Adrenal gland (tissue), 12 donors: ENCODE measurements around the gene TTC27. TPM values are rescaled to one million over a fixed set of nuclear protein-coding genes. Genes with fewer than 3 reads are reported as not detected.

Source experiments
- DNase-seq, 7 donors: peaks; one replicate each; pipeline ENCODE4 v3.0.0-alpha.2; 2019 to 2020
- H3K27ac ChIP-seq, 5 donors: fragments of 200-600 bp; sonication (generic) in 4 of 5; 1 replicate in 3 of 5; 2 replicates in 2 of 5; pipeline versions ENCODE4 v1.5.1 to v1.8.0; 2016 to 2020; ENCODE audit warnings: mild to moderate bottlenecking in 1 of 5
- H3K27me3 ChIP-seq: fragments of 200-600 bp; 2 replicates; pipeline ENCODE4 v1.8.0; 2021
- H3K36me3 ChIP-seq, 2 donors: fragments of 200-600 bp; replicated peaks in 1 of 2; 1 replicate in 1 of 2; 2 replicates in 1 of 2; pipeline versions ENCODE4 v1.5.1 to v1.8.0; 2018 to 2022
- H3K4me1 ChIP-seq, 2 donors: fragments of 200-600 bp; replicated peaks in 1 of 2; 1 replicate in 1 of 2; 2 replicates in 1 of 2; pipeline versions ENCODE4 v1.5.1 to v1.8.0; 2018 to 2021
- H3K4me3 ChIP-seq, 4 donors: fragments of 200-600 bp; sonication (generic) in 3 of 4; one replicate each; pipeline ENCODE4 v1.5.1; 2016 to 2018
- H3K9me3 ChIP-seq, 3 donors: fragments of 200-600 bp; sonication (generic) in 1 of 3; replicated peaks in 1 of 3; 1 replicate in 2 of 3; 2 replicates in 1 of 3; pipeline versions ENCODE4 v1.5.1 to v1.8.0; 2016 to 2021
- CTCF ChIP-seq, 6 experiments: fragments of 450-650 bp in 4 of 6; fragments of 200-600 bp in 2 of 6; sonication (generic) in 1 of 6; IDR thresholded peaks; 1 replicate in 5 of 6; 2 replicates in 1 of 6; pipeline versions ENCODE4 v1.5.1 to v1.8.0; 2016 to 2021; ENCODE audit warnings: antibody characterized with exemption in 6 of 6, mild to moderate bottlenecking in 2 of 6, moderate library complexity in 1 of 6
- POLR2A ChIP-seq, 2 donors: fragments of 450-650 bp; IDR thresholded peaks; one replicate each; pipeline ENCODE4 v1.6.1; 2017; ENCODE audit warnings: antibody characterized with exemption in 2 of 2, mild to moderate bottlenecking in 2 of 2, moderate library complexity in 1 of 2
- WGBS, 4 donors: extraction: QIAGEN DNeasy Blood & Tissue Kit in 2 of 4; methylation state at CpG; one replicate each; pipeline versions ENCODE4 v1.1.5 to v1.1.7; 2013 to 2017; 5-methylcytosine and 5-hydroxymethylcytosine counted together
- intact Hi-C, 2 donors: fragments of 100-400 bp; cut with DNase I; formaldehyde crosslinking; loops; one replicate each; pipeline versions ENCODE4 v1.14.1 to v1.15.0; 2022 to 2023
- polyA plus RNA-seq, 3 donors: library from polyadenylated mRNA; stranded (reverse); fragments of 200-250 nt in 2 of 3; fragments of 350-450 nt in 1 of 3; fragmentation: Illumina TruSeq in 1 of 3; extraction: RNeasy Lipid Tissue Mini Kit (QIAGEN cat#74804) in 1 of 3; gene quantifications; one replicate each; pipeline ENCODE4 v1.2.3, GENCODE V29; 2013 to 2014
- total RNA-seq, 9 donors: library from RNA; depleted of rRNA in 4 of 9; stranded (reverse); fragments of >200 nt in 4 of 9; fragments of 120-200 nt in 1 of 9; fragmentation: NEBNext Ultra II Directional in 1 of 9; extraction: Animal tissue kit (Norgen Biotek cat#: 25700) in 1 of 9; gene quantifications; one replicate each; pipeline versions ENCODE4 v1.1.0 to v1.2.4, GENCODE V29; 2013 to 2023
- donor health status: healthy with polysubstance abuse.
- donor health status: Bipolar disorder and iron deficiency.
- donor health status: DM: yes; HTN: yes; CAD: no.
- donor health status: DM: no; HTN: no; CAD: no.
- donor health status: DM: no; HTN: no; CAD: no.
- donor health status: DM: yes; HTN: yes; CAD: no.

Gene TTC27
- total and polyA plus RNA-seq, 12 donors, result 5.7 to 31.1 (median 19.8) TPM

DNA sequence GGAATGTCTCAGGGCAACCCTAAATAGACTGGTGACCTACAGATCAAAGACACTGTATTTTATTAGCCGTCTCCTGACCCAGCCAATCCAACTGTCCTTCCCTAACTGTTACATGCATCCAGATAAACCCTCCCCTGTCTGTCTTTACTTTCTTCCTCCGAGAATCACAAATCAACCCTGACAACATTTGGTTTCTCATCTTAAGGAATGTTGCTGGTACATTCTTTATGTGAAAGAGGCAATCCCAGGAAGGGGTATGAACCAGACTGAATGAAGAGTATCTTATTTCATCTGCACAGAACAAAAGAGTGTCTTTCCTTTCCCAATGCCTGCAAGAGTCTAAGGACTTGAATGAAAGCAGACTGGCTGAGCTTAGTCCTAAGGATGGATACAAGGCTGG, 205.0 kb downstream of the TTC27 start:
- H3K9me3 ChIP-seq, result peaks cover 0 to 6% (median 0%) of the 10 kb centered on the region in 3 donors
- WGBS, 4 donors, result 30 to 40% (median 36%) methylated on average over 2 of the region's 2 CpGs
- no peaks in the 10 kb centered on the region for H3K36me3 ChIP-seq
- no peak overlapping the region for H3K4me3 ChIP-seq
- no peaks in the 10 kb centered on the region for H3K27me3 ChIP-seq
- intact Hi-C loops, result no loop called here
- H3K4me1 ChIP-seq, result no peaks in the 10 kb centered on the region
- TF ChIP-seq POLR2A (IDR thresholded peaks at IDR 0.05) (no peak), CTCF (IDR thresholded peaks at IDR 0.05) (no peak)
- no peak overlapping the region for H3K27ac ChIP-seq
- DNase-seq, result no peak

DNA sequence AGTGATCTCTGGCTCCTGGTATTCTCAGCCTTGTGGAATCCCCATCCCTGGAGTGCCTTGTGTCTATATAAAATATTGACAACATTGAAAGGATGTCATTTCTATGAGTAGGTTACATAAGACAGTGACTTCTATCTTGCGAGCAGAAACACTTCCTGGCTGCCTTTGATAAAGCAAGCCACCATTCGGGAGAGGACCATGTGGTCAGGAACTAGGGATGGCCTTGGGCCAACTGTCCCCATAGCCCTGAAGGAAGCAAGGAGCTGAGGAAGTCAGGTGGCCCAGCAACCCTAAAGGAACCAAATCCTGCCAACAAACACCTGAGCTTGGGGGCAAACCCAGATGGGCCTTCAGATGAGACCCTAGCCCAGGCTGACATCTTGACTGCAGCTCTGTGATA, 205.9 kb downstream of the TTC27 start:
- no peak for DNase-seq
- H3K27ac ChIP-seq, result no peak overlapping the region
- WGBS, 4 donors, result 31 to 40% (median 33%) methylated on average over 1 to 2 of the region's 2 CpGs
- no peaks in the 10 kb centered on the region for H3K36me3 ChIP-seq
- intact Hi-C loops, result no loop called here
- peaks cover 0 to 6% (median 0%) of the 10 kb centered on the region in 3 donors for H3K9me3 ChIP-seq
- H3K27me3 ChIP-seq, result no peaks in the 10 kb centered on the region
- H3K4me1 ChIP-seq, result no peaks in the 10 kb centered on the region
- no peak for TF ChIP-seq CTCF (IDR thresholded peaks at IDR 0.05)
- no peak overlapping the region for H3K4me3 ChIP-seq

DNA sequence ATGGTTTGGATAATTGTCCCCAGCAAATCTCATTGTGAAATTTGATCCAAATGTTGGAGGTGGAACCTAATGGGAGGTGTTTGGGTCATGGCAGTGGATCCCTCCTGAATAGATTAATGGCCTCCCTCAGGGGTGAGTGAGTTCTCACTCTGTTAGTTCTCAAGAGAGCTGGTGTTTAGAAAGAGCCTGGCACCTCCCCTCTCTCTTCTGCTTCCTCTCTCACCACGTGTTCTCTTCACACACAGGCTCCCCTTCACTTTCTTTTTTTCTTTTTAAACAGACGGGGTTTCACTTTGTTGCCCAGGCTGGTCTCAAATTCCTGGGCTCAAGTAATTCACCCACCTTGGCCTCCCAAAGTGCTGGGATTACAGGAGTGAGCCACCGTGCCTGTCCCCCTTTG, 207.3 kb downstream of the TTC27 start:
- Histone ChIP-seq H3K27me3 (no peaks in the 10 kb centered on the region), H3K9me3 (no peaks in the 10 kb centered on the region), H3K27ac (no peak overlapping the region), H3K36me3 (no peaks in the 10 kb centered on the region), H3K4me1 (peaks cover 0 to 4% of the 10 kb centered on the region in 2 donors), H3K4me3 (no peak overlapping the region)
- DNase-seq, result no peak
- no peak for TF ChIP-seq CTCF (IDR thresholded peaks at IDR 0.05)
- no peak for TF ChIP-seq POLR2A (IDR thresholded peaks at IDR 0.05)
- 66 to 89% (median 75%) methylated on average over 3 of the region's 3 CpGs for WGBS, 4 donors
- intact Hi-C loops, result no loop called here

DNA sequence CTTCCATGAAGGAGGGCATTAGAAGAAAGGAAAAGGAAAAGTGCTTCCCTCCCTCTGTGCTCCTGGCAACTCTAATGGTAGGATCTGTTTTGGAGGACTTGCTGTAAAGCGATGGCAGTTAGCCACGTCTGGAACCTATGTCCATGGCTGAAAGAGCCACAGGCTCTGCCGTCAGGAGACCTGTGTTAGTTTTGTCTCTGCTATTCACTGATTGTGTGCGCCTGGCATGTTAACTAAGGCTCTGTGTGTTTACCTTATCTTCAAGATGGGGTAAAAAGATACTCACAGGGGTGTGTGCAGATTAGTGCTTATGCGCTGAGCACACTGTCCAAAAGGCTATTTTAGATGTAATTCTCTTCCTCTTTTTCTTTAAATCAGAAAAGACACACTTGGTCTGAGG, 209.1 kb downstream of the TTC27 start:
- WGBS, 4 donors, result 75 to 89% (median 82%) methylated on average over 5 of the region's 5 CpGs
- DNase-seq, result no peak
- no peak overlapping the region for H3K4me3 ChIP-seq
- H3K36me3 ChIP-seq, result no peaks in the 10 kb centered on the region
- H3K27ac ChIP-seq, result no peak overlapping the region
- H3K9me3 ChIP-seq, result no peaks in the 10 kb centered on the region
- H3K4me1 ChIP-seq, result peaks cover 0 to 4% of the 10 kb centered on the region in 2 donors
- TF ChIP-seq POLR2A (IDR thresholded peaks at IDR 0.05), result no peak
- TF ChIP-seq CTCF (IDR thresholded peaks at IDR 0.05), result no peak
- no peaks in the 10 kb centered on the region for H3K27me3 ChIP-seq
- intact Hi-C loops, result no loop called here
